ENCODE data around the gene KCNJ6. TPM values are rescaled to one million over a fixed set of nuclear protein-coding genes. Genes with fewer than 3 reads are reported as not detected.
"Not testable (repeated sequence)": the region's sequence is repeated elsewhere in the genome, so short reads cannot be mapped to it uniquely, and the experiment has no call there.

Gene KCNJ6
- total and polyA plus RNA-seq, 4 experiments from 2014 or later, result not detected

DNA sequence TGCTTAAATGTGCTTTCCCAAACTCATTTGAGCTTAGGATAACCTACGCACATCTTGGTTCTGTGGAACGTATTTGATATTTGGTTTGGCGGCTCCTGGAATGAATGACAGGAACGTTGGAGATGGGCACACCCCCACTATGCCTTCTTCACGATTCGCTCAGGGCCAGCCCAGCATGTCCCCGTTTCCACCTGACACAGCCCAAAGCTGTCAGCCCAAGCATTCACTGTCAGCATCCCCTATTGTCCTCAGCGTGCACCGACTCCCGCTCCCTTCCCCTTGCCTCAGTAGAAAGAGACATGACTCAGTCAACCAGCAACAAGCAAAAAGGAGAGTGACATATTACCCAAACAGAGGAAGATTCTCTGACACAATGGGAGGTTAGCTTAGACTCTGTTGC lies 181.4 kb downstream of the KCNJ6 start:
- CTCF ChIA-PET (ENCODE audit: partially characterized antibody), result no interaction called here
- Mint-ChIP-seq H3K4me3 (no peak overlapping the region), H3K9me3 (no peaks in the 10 kb centered on the region), H3K36me3 (no peaks in the 10 kb centered on the region), H3K27me3 (peaks cover 18 to 19% of the 10 kb centered on the region in 2 donors), H3K27ac (no peak overlapping the region), H3K4me1 (no peaks in the 10 kb centered on the region)
- no peak overlapping the region for H3K27ac ChIP-seq (ENCODE audit: low read depth, low read length)
- POLR2A ChIA-PET (ENCODE audit: partially characterized antibody), result no interaction called here
- H3K36me3 ChIP-seq (ENCODE audit: insufficient read depth, low read length), result no peaks in the 10 kb centered on the region
- no peak overlapping the region for H3K4me3 ChIP-seq (ENCODE audit: low read length in 2 of 2)
- no peaks in the 10 kb centered on the region for H3K9me3 ChIP-seq (ENCODE audit: control insufficient read depth in 1 of 2, low read length in 2 of 2)
- no peaks in the 10 kb centered on the region for H3K27me3 ChIP-seq (ENCODE audit: insufficient read depth, low read length)
- DNase-seq, result no peak
- intact Hi-C loops (cut with micrococcal nuclease), result no loop called here
- no peaks in the 10 kb centered on the region for H3K4me1 ChIP-seq (ENCODE audit: insufficient read depth, low read length)

DNA sequence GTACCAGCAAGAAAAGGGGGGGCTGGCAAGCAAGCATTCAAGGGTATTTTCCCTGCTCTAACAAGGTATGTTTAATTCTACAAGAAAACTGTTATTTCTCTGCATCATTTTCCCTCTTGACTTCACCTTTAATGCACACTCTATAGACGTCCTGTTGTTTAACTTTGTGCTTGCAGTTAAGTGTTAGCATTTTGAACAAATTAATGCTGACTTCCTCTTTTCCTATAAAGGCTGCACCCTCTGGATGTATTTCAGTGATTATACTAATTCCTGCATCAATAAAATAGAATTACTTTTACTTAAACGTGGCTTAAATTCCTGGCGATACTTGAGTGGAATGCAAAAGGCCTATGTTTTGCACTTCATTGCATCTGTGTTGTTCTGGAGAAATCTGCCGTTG lies 183.3 kb downstream of the KCNJ6 start:
- Mint-ChIP-seq H3K4me1 (no peaks in the 10 kb centered on the region), H3K4me3 (no peak overlapping the region), H3K36me3 (no peaks in the 10 kb centered on the region), H3K9me3 (peaks cover 0 to 2% (median 0%) of the 10 kb centered on the region in 8 donors), H3K27me3 (peaks cover 17 to 18% of the 10 kb centered on the region in 2 donors), H3K27ac (no peak overlapping the region)
- POLR2A ChIA-PET (ENCODE audit: partially characterized antibody), result no interaction called here
- intact Hi-C loops (cut with micrococcal nuclease), result no loop called here
- Histone ChIP-seq H3K4me3 (ENCODE audit: low read length in 2 of 2) (no peak overlapping the region), H3K4me1 (ENCODE audit: insufficient read depth, low read length) (no peaks in the 10 kb centered on the region), H3K36me3 (ENCODE audit: insufficient read depth, low read length) (no peaks in the 10 kb centered on the region), H3K27ac (ENCODE audit: low read depth, low read length) (no peak overlapping the region), H3K9me3 (ENCODE audit: control insufficient read depth in 1 of 2, low read length in 2 of 2) (no peaks in the 10 kb centered on the region), H3K27me3 (ENCODE audit: insufficient read depth, low read length) (no peaks in the 10 kb centered on the region)
- CTCF ChIA-PET (ENCODE audit: partially characterized antibody), result no interaction called here
- no peak for DNase-seq

DNA sequence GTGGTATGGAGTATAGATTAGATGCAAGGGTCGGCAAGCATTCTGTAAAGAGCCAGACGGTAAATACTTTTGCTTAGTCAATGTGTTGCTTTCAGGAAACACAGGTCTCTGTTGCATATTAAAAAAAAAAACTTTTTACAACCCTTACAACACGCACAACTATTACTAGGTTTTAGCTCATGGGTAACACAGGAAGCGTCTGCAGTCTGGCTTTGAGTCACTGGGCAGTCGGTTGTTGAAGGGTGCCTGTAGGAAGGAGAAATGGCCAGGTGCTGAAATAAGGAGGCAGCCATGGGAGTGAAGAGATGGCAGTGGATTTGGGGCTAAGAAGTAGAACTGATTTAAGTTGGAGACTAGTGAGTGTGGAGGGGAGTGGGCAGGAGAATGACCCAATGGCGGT lies 192.1 kb downstream of the KCNJ6 start:
- H3K27me3 ChIP-seq (ENCODE audit: insufficient read depth, low read length), result no peaks in the 10 kb centered on the region
- CTCF ChIA-PET (ENCODE audit: partially characterized antibody), result no interaction called here
- no peaks in the 10 kb centered on the region for H3K36me3 ChIP-seq (ENCODE audit: insufficient read depth, low read length)
- Mint-ChIP-seq H3K4me3 (no peak overlapping the region), H3K36me3 (no peaks in the 10 kb centered on the region), H3K27ac (no peak overlapping the region), H3K4me1 (no peaks in the 10 kb centered on the region), H3K9me3 (peaks cover 0 to 9% (median 0%) of the 10 kb centered on the region in 8 donors), H3K27me3 (peaks cover 13 to 16% of the 10 kb centered on the region in 2 donors)
- DNase-seq, result no peak
- POLR2A ChIA-PET (ENCODE audit: partially characterized antibody), result interaction anchor here (0.7 kb wide), 1 partner anchor 297 kb away, joined by 4 read pairs; no protein-coding TSS in a partner anchor
- H3K4me3 ChIP-seq (ENCODE audit: low read length in 2 of 2), result no peak overlapping the region
- H3K4me1 ChIP-seq (ENCODE audit: insufficient read depth, low read length), result no peaks in the 10 kb centered on the region
- intact Hi-C loops (cut with micrococcal nuclease), result no loop called here
- no peak overlapping the region for H3K27ac ChIP-seq (ENCODE audit: low read depth, low read length)
- no peaks in the 10 kb centered on the region for H3K9me3 ChIP-seq (ENCODE audit: control insufficient read depth in 1 of 2, low read length in 2 of 2)

DNA sequence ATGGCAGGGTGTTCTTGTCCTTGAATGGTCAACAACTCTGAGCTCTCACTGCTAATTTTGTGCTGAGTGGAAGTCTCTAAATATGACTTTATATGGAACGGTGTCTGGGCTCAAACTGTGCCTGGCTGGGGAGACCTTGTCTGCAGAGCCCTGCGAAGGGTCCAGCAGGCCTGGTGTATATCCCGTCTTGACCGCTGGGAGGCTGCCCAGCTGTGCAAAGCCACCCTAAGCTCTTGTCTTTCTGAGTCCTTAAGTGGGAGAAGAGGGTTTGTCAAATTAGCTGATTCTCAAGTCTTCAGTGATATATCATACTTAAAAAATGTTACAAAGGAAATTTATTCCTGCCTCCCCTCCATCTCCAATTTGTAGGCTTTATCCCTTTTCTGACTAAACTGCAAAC lies 198.7 kb downstream of the KCNJ6 start:
- Mint-ChIP-seq H3K27me3 (peaks cover 20 to 44% of the 10 kb centered on the region in 2 donors), H3K4me3 (no peak overlapping the region), H3K4me1 (no peaks in the 10 kb centered on the region), H3K27ac (no peak overlapping the region), H3K36me3 (no peaks in the 10 kb centered on the region), H3K9me3 (peaks cover 0 to 4% (median 0%) of the 10 kb centered on the region in 8 donors)
- Histone ChIP-seq H3K27me3 (ENCODE audit: insufficient read depth, low read length) (no peaks in the 10 kb centered on the region), H3K4me1 (ENCODE audit: insufficient read depth, low read length) (no peaks in the 10 kb centered on the region), H3K27ac (ENCODE audit: low read depth, low read length) (no peak overlapping the region), H3K9me3 (ENCODE audit: control insufficient read depth in 1 of 2, low read length in 2 of 2) (no peaks in the 10 kb centered on the region), H3K4me3 (ENCODE audit: low read length in 2 of 2) (no peak overlapping the region), H3K36me3 (ENCODE audit: insufficient read depth, low read length) (no peaks in the 10 kb centered on the region)
- intact Hi-C loops (cut with micrococcal nuclease), result no loop called here
- ChIA-PET CTCF (ENCODE audit: partially characterized antibody) (no interaction called here), POLR2A (ENCODE audit: partially characterized antibody) (no interaction called here)
- no peak for DNase-seq

DNA sequence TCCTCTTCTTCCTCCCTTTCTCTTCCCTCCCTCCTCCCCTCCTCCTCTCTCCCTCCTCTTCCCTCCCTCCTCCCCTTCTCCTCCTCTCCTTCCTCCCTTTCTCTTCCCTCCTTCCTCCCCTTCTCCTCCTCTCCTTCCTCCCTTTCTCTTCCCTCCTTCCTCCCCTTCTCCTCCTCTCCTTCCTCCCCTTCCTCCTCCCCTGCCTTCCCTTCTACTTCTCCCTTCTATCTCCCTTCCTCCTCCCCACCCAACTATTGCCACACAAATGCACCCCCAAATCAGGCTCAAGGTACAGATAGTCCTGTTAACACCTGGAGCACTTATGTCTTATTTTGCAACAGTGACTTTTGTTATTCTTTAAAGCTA lies 203.7 kb downstream of the KCNJ6 start:
- H3K36me3 ChIP-seq (ENCODE audit: insufficient read depth, low read length); H3K27ac Mint-ChIP-seq; H3K27ac ChIP-seq (ENCODE audit: low read depth, low read length); H3K27me3 ChIP-seq (ENCODE audit: insufficient read depth, low read length); H3K9me3 Mint-ChIP-seq; H3K36me3 Mint-ChIP-seq; H3K4me3 ChIP-seq (ENCODE audit: low read length in 2 of 2); H3K4me1 ChIP-seq (ENCODE audit: insufficient read depth, low read length); H3K4me3 Mint-ChIP-seq; H3K9me3 ChIP-seq (ENCODE audit: control insufficient read depth in 1 of 2, low read length in 2 of 2); DNase-seq; intact Hi-C loops (cut with micrococcal nuclease); H3K4me1 Mint-ChIP-seq; POLR2A ChIA-PET (ENCODE audit: partially characterized antibody): not testable (repeated sequence)
- CTCF ChIA-PET (ENCODE audit: partially characterized antibody), result interaction anchor here (0.9 to 1.8 kb wide), 5 partner anchors 16 to 149 kb away, joined by 3 to 4 read pairs (median 3); no protein-coding TSS in a partner anchor
- peaks cover 11 to 30% of the 10 kb centered on the region in 2 donors for H3K27me3 Mint-ChIP-seq

DNA sequence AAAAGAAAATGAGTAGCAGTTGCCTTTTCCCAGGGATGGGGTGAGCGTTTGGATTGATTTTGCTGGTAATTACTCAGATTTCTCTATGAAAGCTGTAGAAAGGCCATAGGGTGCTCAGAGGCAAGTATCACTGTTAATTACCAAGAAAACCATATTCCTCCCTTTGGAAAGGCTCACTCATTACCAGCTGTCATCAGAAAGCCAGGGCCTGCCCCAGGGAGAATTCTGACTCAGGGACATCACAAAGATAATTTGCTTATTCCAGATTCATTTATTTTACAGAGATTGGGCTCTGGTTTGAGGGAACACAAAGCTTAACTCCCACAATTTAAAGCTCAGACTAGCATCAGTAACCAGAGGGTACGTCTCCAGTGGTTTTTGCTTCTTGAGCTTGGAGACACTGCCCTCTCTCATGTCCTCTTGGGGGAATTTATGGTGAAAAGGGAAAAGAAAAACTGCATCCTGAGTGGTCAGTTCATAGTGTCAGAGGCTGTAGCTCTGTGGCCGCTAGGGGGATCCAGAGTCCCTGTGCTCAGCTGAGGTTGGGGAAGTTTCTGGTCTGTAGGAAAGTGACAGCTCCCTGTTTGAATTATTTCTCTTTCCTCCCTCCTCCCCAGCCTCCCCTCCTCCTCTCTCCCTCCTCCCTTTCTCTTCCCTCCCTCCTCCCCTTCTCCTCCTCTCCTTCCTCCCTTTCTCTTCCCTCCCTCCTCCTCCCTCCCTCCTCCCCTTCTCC lies 204.3 kb downstream of the KCNJ6 start:
- DNase-seq, result peak in 1 of 5 donors; percentile 3
- no peaks in the 10 kb centered on the region for H3K27me3 ChIP-seq (ENCODE audit: insufficient read depth, low read length)
- no peaks in the 10 kb centered on the region for H3K9me3 ChIP-seq (ENCODE audit: control insufficient read depth in 1 of 2, low read length in 2 of 2)
- peaks cover 10 to 27% of the 10 kb centered on the region in 2 donors for H3K27me3 Mint-ChIP-seq
- H3K36me3 Mint-ChIP-seq, result no peaks in the 10 kb centered on the region
- no peaks in the 10 kb centered on the region for H3K4me1 Mint-ChIP-seq
- no peak overlapping the region for H3K27ac ChIP-seq (ENCODE audit: low read depth, low read length)
- peaks cover 0 to 4% (median 0%) of the 10 kb centered on the region in 8 donors for H3K9me3 Mint-ChIP-seq
- ChIA-PET CTCF (ENCODE audit: partially characterized antibody) (interaction anchor here (0.7 to 1.8 kb wide), 6 partner anchors 10 to 1094 kb away, joined by 3 to 5 read pairs (median 3); no protein-coding TSS in a partner anchor), POLR2A (ENCODE audit: partially characterized antibody) (no interaction called here)
- no peak overlapping the region for H3K4me3 ChIP-seq (ENCODE audit: low read length in 2 of 2)
- intact Hi-C loops (cut with micrococcal nuclease), result no loop called here
- H3K4me1 ChIP-seq (ENCODE audit: insufficient read depth, low read length), result no peaks in the 10 kb centered on the region
- H3K4me3 Mint-ChIP-seq, result no peak overlapping the region
- no peaks in the 10 kb centered on the region for H3K36me3 ChIP-seq (ENCODE audit: insufficient read depth, low read length)
- H3K27ac Mint-ChIP-seq, result no peak overlapping the region

DNA sequence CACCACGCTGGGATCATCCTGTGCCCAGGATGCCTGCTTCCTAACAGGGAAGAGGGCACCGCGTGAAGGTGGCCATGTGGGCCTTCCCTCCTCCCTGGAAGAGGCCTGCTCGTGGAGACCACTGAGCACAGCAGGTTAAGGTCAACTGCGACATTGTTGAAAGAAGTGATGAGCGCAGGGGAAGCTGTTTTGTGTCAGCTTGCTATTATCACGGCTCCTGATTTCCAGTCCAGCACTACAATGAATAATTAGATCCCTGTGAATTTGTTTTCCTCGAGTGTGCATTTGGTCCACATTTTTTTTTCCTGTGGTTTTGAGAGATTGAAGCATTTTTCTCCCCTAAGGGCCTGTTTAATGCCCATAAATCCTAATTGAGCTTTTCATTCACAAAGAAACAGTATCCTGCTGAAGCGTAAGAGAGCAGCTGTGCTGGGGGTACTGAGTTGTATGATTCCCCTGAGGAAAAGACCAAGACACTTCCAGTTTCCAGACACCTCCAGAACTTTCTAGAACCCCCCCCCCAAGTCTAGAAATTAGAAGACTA lies 204.9 kb downstream of the KCNJ6 start:
- no peak for DNase-seq
- intact Hi-C loops (cut with micrococcal nuclease), result no loop called here
- H3K9me3 ChIP-seq (ENCODE audit: control insufficient read depth in 1 of 2, low read length in 2 of 2), result no peaks in the 10 kb centered on the region
- Mint-ChIP-seq H3K9me3 (peaks cover 0 to 4% (median 0%) of the 10 kb centered on the region in 8 donors), H3K27me3 (peaks cover 7 to 22% of the 10 kb centered on the region in 2 donors), H3K27ac (no peak overlapping the region), H3K36me3 (no peaks in the 10 kb centered on the region), H3K4me1 (no peaks in the 10 kb centered on the region), H3K4me3 (no peak overlapping the region)
- POLR2A ChIA-PET (ENCODE audit: partially characterized antibody), result no interaction called here
- H3K36me3 ChIP-seq (ENCODE audit: insufficient read depth, low read length), result no peaks in the 10 kb centered on the region
- no peak overlapping the region for H3K4me3 ChIP-seq (ENCODE audit: low read length in 2 of 2)
- H3K27me3 ChIP-seq (ENCODE audit: insufficient read depth, low read length), result no peaks in the 10 kb centered on the region
- H3K4me1 ChIP-seq (ENCODE audit: insufficient read depth, low read length), result no peaks in the 10 kb centered on the region
- H3K27ac ChIP-seq (ENCODE audit: low read depth, low read length), result no peak overlapping the region
- CTCF ChIA-PET (ENCODE audit: partially characterized antibody), result interaction anchor here (0.7 to 1.5 kb wide), 4 partner anchors 9 to 1095 kb away, joined by 3 to 5 read pairs (median 3); no protein-coding TSS in a partner anchor

All from CD4-positive, alpha-beta memory T cell (primary cell).